WI38 (cell line): ENCODE results near the gene ANKRD13C.

Experiments
- H3K4me3 ChIP-seq: 2 replicates; pipeline ENCODE4 v1.5.1; 2011; ENCODE audit warnings: low read depth, mild to moderate bottlenecking, control low read depth, low read length
- CTCF ChIP-seq: IDR thresholded peaks from 2 replicates; pipeline ENCODE4 v1.5.1; 2012; ENCODE audit warnings: low read depth, mild to moderate bottlenecking, control low read depth, low read length

ANKRD13C gene

GRCh38 chr1:70334436-70334835 lies 20.1 kb downstream of the ANKRD13C start:
- H3K4me3 ChIP-seq = no peak overlapping the region
- TF ChIP-seq CTCF = no peak

GRCh38 chr1:70333245-70333644 lies 21.3 kb downstream of the ANKRD13C start:
- no peak for TF ChIP-seq CTCF

GRCh38 chr1:70331962-70332361 lies 22.6 kb downstream of the ANKRD13C start:
- H3K4me3 ChIP-seq = no peak overlapping the region
- no peak for TF ChIP-seq CTCF

More at GRCh38 chr1:70333245-70333644, 21.3 kb downstream of the ANKRD13C start:
- H3K4me3 ChIP-seq = no peak overlapping the region

- no peak for TF ChIP-seq CTCF
- H3K4me3 ChIP-seq = no peak overlapping the region
Observed at GRCh38 chr1:70327306-70328076, 27.0 kb downstream of the ANKRD13C start.

GRCh38 chr1:70324683-70325082 lies 29.8 kb downstream of the ANKRD13C start:
- no peak for TF ChIP-seq CTCF
- H3K4me3 ChIP-seq = no peak overlapping the region

- no peak overlapping the region for H3K4me3 ChIP-seq
- TF ChIP-seq CTCF = no peak
Observed at GRCh38 chr1:70319750-70320149, 34.8 kb downstream of the ANKRD13C start.

- no peak for TF ChIP-seq CTCF
- H3K4me3 ChIP-seq = no peak overlapping the region
Observed at GRCh38 chr1:70318191-70318590, 36.3 kb downstream of the ANKRD13C start.
